Hematopoietic multipotent progenitor cell treated with erythropoietin and hydrocortisone succinate and interleukin-3 and kit ligand, for 8 days (in vitro differentiated cells): ENCODE data around the gene SLC22A3.
"Not testable (repeated sequence)": the region's sequence is repeated elsewhere in the genome, so short reads cannot be mapped to it uniquely, and the experiment has no call there.

Source experiments
- DNase-seq: peaks from one replicate; pipeline ENCODE4 v3.0.0-alpha.2; 2015

Gene SLC22A3

DNA sequence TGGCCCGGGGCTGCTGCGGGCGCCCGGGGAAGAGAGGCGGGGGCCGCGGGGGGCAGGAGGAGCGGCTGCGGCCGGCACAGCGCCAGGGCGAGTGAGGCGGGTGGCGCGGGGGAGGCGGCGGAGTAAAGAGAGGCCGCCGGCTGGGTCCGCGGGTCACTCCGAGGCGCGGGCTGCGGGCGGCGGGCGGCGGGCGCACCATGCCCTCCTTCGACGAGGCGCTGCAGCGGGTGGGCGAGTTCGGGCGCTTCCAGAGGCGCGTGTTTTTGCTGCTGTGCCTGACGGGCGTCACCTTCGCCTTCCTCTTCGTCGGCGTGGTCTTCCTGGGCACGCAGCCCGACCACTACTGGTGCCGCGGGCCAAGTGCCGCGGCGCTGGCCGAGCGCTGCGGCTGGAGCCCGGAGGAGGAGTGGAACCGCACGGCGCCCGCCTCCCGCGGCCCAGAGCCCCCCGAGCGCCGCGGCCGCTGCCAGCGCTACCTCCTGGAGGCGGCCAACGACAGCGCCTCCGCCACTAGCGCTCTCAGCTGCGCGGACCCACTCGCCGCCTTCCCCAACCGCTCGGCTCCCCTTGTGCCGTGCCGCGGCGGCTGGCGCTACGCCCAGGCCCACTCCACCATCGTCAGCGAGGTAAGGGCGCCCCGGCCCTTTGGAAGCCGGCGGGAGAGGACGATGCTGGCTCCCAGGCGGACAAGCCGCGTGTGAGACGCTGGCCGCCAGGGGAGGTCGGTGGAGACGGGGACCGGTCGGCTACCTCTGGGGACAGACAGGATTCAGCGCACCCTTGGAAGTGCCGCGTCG, at the start of gene SLC22A3:
SLC22A3 (plus strand) TSS at position 156 of the 797 bp plus-strand sequence; CDS start at position 198, 42 bp downstream.
- DNase-seq: no peak

DNA sequence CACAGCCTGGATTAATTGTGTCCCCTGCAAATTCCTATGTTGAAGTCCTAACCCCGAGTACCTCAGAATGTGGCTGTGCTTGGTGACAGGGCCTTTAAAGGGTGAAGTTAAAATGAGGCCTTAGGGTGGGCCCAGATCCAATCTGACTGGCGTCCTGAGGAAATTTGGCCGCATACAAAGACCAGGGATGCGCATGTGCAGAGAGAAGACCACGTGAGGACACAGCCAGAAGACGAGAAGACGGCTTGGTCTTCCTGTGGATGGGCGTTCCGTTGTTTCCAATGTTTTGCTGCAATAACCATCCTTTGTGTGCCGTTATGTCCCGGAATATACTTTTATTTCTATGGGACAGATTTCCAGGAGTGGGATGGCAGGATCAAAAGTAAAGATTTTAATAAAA, 48.6 kb upstream of the SLC22A3 start:
- no peak for DNase-seq

- no peak for DNase-seq
Observed at GRCh38 chr6:160300076-160300695, 48.0 kb upstream of the SLC22A3 start.

GRCh38 chr6:160301339-160301738, 46.8 kb upstream of the SLC22A3 start:
- no peak for DNase-seq

DNA sequence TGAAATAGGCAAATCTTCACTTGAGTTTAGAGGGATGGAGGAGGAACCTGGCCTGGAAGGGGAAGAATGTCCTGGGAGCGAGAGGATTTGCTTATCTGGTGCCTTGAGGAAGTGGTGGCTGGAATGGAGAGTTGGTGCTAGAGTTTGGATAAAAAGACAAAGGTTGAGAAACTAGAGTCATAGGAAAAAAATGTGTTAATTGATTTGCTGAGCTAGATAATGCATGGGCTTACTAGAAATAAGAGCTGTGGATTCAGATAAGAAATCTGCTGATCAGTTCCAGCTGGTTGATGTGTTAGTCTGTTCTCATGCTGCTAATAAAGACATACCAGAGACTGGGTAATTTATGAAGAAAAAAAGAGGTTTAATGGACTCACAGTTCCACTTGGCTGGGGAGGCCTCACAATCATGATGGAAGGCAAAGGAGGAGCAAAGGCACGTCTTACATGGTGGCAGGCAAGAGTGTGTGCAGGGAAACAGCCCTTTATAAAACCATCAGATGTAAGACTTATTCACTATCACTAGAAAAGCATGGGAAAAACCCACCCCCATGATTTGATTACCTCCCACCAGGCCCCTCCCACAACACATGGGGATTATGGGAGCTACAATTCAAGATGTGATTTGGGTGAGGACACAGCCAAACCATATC, 45.6 kb upstream of the SLC22A3 start:
- DNase-seq: not testable (repeated sequence)

DNA sequence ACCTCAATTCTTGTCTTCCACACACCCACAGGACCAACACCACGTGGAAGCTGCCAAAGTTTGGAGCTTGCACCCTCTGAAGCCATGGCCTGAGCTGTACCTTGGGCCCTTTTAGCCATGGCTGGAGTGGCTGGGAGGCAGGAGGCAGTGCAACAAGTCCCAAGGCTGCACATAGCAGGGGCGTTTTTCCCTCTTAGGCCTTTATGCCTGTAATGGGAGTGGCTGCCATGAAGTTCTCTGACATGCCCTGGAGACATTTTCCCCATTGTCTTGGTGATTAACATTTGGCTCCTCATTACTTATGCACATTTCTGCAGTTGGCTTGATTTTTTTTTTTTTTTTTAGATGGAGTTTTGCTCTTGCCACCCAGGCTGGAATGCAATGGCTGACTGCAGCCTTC, 44.4 kb upstream of the SLC22A3 start:
- no peak for DNase-seq

GRCh38 chr6:160305926-160306713, 42.1 kb upstream of the SLC22A3 start:
- no peak for DNase-seq

GRCh38 chr6:160309718-160310117, 38.5 kb upstream of the SLC22A3 start:
- DNase-seq: no peak

DNA sequence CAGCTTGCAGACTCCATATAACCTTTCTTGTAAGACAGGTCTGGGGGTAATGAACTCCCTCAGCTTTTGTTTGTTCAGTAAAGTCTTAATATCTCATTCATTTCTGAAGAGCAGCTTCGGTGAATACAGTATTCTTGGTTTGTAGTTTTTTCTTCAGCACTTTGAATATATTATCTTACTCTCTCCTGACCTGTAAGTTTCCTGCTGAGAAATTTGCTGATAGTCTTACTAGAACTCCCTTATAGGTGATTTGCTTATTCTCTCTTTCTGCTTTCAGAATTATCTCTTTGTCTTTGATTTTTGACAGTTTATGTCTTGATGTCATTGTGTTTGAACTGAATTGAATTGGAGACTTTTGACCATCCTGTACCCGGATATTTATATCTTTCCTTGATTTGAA, 35.3 kb upstream of the SLC22A3 start:
- no peak for DNase-seq

DNA sequence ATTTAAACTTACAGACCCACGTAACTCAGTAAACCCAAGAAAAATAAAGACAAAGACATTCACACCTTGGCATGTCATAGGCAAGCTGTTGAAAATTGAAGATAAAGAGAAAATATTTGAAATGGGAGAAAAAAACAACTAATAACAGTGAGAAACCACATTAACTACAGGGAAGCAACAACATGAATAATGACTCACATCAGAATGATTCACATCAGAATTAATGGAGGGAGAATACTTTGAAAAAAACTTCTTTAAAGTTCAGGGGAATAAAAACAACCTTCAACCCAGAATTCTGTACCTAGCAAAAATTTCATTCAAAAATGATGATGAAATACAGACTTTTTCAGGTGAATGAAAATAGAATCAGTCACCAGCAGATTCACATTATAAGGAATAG, 32.9 kb upstream of the SLC22A3 start:
- no peak for DNase-seq

DNA sequence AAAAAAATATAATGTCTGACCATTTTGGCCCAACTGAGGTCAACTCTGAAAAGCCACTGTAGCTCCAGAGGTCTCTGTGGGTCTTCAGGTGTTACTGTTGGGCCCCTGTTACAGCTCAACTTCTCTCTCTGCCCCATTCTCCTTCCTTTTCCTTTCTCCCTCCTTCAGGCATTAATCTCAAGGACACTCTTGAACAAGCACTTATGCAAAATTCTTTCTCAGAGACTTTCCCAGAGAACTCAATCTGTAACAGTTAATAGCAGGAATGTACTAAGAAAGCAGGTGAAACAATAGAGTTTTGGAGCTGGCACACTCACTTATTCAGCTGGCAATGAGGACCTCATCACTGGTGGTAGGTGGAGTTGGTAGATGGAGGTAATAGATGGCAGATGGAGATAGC, 31.9 kb upstream of the SLC22A3 start:
- DNase-seq: no peak

- no peak for DNase-seq
Observed at GRCh38 chr6:160319246-160319645, 28.9 kb upstream of the SLC22A3 start.

GRCh38 chr6:160321729-160322505, 26.3 kb upstream of the SLC22A3 start:
- no peak for DNase-seq

- no peak for DNase-seq
Observed at GRCh38 chr6:160327981-160328380, 20.2 kb upstream of the SLC22A3 start.

GRCh38 chr6:160328447-160328846, 19.7 kb upstream of the SLC22A3 start:
- no peak for DNase-seq

- no peak for DNase-seq
Observed at GRCh38 chr6:160329188-160329587, 19.0 kb upstream of the SLC22A3 start.

DNA sequence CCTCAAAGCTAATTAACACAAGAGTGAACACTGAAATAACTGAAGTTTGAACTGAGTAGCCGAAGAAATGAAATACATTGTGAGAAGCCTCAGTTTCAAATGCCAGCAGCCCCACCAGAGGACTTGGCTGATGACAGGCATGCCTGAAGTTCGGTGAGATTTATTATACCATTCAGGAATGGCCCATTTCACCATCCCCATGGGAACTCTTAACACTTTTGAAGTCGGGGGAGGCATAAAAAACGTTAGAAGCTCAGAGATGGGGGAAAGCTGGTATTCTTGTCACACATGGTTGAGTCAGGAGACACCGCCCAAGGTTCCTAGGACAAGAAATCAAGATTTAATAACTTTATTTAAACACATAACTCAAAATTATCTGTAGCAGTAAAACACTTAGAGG, 17.6 kb upstream of the SLC22A3 start:
- no peak for DNase-seq

DNA sequence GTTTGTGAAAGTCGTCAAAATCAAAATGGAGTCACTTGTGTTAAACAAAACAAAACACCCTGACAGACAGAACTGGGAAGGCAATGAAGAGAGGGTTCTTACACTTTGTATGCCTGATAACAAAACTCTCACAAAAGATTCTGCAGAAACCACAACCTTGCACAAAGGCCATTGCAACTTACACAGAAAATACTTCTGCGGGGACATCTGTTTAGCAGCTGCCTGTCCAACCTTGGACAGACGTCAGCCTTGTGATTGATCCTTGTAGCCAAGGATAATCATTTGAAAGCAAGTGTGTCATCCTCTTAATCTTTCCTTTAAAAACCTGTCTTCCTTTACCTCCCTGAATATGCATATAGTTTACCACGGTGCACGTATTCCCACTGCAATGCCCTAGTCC, 17.0 kb upstream of the SLC22A3 start:
- DNase-seq: no peak

- DNase-seq: no peak
Observed at GRCh38 chr6:160331753-160332152, 16.4 kb upstream of the SLC22A3 start.

DNA sequence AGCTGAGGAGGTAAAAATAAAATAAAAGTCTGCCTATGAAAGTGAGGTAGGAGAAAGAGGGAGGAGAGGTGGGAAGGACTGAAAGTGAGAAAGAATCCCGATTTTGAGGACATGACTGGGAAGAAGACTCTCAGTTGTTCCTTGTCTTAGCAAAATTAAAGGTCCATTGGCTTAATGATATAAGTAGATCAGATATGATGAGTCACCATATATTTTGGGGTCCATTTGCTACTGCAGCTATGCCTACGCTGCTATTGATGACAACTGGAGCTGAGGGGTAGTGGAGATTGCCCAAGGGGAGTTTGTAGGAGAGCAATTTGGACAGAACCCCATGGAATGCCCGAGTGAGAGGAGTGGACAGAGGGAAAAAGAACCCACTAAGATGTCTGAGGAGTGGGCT, 15.1 kb upstream of the SLC22A3 start:
- no peak for DNase-seq

- no peak for DNase-seq
Observed at GRCh38 chr6:160333841-160334240, 14.3 kb upstream of the SLC22A3 start.

DNA sequence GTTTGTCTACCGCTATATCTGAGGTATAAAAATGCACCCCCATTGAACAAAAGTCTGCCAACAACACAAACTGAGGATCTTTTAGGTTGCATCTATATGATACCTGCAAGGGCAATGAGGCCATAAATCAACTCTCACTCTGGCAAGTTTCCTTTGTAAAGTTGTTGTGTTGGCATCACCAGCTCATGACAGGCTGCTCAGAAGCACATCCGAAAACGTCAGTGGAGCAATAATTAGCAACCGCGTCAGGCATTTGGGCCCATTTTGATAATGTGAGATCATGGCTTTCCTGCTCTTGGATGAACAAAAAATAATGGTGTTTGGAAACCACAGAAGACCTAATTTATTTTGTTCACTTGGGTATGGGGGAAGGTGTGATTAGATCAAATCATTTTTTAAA, 12.0 kb upstream of the SLC22A3 start:
- DNase-seq: no peak
